NCI-H82 treated with DMSO at 0.1 percent for 48 hours (cell line): Measurements from ENCODE around the gene ZFP36L1.

ENCODE experiments used
- DNase-seq: peaks from one replicate; lab custom pipeline; 2025; ENCODE audit not compliant: unreplicated experiment; lab: John Stamatoyannopoulos, UW

The ZFP36L1 gene

DNA sequence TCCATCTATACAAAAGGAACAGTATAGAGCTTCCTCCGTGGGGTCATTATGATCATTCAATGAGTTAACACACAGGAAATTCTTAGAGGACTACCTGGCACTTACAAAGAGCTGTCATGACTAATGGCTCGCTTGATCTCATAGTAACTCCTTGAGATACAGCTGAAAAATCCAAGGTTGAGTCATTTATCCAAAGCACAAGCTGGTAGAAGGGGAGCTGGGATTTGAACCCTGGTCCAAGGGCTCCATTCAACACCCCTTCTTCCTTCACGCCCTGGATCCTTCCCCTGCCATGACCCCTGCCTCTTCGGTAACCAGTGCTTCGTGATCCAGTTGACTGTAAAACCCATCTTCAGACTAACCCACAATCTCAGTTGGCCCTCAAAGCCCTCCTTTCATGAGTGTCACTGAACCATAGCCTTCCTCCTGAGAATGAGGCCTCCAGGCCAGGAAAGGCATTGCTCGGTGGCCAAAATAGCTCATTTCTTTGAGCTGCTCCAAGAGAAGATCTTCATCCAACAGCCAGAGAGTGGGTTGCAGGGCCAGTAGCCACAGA lies 7.8 kb downstream of the ZFP36L1 start:
- no peak for DNase-seq

DNA sequence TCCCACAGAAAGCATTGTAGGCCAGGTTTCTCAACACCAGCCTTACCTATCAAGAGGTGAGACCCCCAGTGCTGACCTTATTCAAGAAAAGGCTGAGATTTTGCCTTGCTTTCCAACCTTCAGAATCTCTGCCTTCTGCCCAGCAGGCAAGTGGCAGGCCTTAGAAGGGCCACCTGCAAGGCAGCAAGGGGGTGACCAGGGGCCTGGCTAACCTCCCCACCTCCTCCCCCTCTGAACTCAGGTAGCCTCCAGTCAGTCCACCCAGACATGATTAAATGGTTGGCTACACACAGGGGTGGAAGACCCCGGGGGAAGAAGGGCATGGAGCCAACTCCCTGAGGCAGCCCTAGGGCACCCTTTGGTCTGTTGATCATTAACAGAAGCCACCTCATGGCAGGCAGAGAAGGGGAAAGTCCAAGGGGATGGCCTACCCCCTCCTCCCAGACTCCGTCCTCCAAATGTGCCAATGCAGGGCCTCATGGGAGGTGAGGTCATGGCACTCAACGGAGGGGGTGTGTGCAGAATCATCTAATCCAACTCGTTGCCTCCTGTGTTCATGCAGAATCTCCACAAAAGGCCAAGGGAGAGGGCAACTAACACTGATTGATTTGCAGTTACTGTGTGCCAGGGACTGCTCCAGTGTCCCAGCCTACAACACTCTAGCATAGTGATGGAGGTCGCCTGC lies 8.5 kb downstream of the ZFP36L1 start:
- no peak for DNase-seq

DNA sequence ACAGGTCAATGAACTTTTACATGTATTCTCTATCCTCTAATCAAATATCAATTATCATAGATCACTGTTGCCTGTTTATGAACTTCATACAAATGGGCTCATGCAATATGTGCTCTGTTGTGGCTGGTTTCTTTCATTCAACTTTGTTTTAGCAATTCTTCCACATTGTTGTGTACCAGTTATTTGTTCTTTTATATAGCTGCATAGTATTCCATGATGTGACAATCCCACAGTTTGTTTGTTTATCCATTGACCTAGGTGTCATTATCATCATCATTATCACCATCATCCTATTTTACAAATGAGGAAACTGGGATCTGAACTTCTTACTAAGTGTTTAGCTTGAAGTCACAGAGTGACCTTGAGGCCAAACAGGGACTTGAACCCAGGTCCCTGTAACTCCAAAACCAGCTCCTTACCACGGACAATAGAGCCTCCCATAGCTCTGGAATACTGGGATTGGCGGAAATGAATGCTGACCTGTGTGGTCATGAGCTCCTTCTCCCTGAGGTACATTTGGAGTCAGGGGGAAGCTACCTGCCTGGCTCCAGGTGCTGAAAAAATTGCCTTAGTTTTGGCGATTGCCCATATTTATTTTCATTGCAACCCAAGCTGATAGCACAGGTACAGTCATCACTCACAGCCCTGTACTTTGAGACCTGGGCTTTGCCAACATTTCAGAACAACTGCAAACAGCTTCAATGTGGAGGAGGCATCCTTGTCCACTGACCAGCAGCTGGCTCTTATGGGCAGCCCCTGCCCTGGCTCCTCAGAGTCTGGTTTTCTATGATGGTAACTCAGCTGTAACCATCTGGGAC lies 9.2 kb downstream of the ZFP36L1 start:
- no peak for DNase-seq

DNA sequence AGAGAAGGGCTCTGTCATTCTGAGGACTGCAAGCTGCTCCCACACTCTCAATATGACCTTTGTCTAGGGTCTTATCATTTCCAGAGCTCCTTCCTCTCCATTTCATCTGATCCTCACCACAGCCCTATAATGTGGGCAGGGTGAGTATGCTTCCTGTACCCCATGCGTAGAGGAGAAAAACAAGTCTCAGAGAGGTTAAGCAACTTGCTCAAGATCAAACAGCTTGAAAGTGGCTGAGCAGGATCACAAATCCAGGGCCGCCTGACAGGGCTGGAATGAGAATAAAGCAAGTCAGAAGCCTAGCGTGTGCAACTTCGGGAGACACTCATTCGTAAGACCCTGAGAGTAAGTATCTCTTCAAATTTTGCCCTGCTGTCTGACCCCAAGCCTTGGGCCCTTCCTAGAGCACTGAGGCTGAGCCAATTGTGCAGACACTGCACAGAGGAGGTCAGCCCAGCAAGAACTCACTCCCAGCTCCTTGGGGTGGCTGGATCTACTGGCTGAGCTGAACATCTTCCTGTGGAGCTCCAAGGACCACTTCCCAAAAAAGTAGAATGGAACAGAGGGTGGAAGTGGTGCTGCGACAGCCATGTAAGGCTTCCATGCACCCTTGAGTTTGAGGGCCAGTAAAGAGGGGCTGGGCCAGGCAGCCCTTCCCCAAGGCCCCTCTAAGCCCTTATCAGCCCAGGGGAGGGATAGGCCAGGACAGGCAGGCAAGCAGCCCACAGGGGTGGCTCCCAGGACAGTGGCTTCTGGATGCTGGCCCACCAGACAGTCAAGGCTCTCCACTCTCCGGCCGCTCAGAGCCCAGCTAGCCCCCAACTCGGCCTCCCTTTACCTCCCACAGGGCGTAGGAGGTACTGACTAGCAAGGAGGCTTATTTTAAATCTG lies 10.5 kb downstream of the ZFP36L1 start:
- DNase-seq: no peak

- DNase-seq: peak; percentile 74
These were observed 11.5 kb downstream of the ZFP36L1 start for GRCh38 chr14:68781161-68782021.

DNA sequence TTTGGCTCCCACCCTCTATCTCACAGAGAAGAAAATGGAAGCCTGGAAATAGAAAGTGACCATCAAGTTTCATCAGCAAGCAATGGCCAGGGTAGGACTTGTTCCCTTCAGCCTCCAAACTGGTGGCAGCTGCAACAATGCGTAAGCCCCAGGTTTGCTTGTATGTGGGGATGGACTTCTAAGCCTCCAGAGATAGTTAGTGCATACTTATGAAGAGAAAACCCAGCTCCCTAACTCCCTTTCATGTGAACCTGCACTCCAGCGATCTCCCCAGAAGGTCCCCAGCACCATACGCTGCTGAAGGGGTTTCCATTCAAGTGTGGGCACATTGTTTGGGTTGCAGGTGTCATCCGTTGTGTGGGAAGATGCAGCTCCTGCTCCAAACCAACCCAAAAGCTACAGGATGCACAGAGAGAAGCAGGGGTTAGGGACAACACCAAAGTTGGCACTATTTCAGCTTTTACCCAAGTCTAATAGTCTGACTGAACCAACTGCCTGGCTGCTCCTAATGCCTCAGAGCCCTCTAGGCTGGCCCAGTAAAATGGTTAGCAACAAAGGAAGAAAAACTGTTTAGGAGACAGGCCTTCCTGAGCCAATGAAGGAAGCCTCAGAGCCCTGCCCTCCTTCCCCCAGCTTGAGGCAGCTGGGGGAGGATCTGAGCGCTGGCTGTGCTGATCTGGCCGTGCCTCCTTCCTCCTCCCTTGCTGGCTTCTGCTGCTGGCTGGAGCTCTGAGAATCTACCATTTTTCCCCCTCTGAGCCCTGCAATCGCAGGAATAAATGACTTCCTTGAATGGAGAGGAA lies 12.3 kb downstream of the ZFP36L1 start:
- DNase-seq: peak; percentile 74

DNA sequence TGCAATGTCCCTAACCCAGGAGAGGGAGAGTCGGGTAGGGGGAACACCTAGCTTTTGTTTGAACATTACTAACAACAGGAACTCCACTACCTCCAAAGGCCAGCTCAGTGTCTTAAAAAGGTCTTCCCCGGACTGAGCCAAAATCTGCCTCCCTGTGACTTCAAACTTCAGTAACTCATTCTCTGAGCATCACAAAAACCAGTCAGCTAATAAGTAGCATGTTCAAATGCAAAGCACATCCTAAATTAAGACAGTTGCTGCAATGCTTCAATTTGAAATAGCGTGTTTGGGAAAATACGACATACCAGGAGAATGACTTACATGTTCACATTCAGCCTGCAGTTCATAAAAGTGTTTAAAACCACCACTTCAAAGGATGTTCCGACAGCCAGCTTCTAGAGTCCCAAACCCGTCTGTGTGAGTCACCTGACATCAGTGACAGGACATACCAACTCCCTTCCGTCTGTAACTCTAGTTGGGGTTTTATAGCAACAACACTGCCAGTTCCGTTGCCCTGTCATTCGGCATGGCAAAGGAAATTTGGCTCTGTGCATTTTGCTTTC lies 13.0 kb downstream of the ZFP36L1 start:
- DNase-seq: no peak

- no peak for DNase-seq
These were observed 15.2 kb downstream of the ZFP36L1 start for GRCh38 chr14:68777644-68778043.

DNA sequence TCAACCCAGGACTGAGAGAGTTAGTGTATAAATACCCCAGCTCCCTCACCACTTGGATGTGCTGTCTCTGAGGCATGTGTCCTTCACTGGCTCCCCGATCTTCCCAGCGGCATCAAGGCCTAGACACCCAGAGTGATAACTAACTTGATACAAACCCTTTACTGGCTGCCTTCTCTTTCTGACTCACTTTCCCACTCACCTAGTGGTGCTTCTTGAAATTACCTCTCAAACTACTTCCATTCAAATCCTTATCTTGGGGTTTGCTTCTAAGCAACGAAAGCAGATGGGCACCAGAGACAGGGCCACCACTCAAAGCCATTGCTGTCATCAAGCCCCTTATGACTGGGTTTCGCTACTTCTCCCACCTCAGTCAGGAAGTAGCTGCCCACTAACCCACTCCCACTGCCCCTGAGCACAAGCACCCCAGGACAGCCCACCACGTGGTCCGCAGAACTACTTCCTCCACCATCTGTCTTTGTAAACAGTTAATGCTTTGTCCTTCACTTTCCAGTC lies 17.2 kb downstream of the ZFP36L1 start:
- DNase-seq: no peak

DNA sequence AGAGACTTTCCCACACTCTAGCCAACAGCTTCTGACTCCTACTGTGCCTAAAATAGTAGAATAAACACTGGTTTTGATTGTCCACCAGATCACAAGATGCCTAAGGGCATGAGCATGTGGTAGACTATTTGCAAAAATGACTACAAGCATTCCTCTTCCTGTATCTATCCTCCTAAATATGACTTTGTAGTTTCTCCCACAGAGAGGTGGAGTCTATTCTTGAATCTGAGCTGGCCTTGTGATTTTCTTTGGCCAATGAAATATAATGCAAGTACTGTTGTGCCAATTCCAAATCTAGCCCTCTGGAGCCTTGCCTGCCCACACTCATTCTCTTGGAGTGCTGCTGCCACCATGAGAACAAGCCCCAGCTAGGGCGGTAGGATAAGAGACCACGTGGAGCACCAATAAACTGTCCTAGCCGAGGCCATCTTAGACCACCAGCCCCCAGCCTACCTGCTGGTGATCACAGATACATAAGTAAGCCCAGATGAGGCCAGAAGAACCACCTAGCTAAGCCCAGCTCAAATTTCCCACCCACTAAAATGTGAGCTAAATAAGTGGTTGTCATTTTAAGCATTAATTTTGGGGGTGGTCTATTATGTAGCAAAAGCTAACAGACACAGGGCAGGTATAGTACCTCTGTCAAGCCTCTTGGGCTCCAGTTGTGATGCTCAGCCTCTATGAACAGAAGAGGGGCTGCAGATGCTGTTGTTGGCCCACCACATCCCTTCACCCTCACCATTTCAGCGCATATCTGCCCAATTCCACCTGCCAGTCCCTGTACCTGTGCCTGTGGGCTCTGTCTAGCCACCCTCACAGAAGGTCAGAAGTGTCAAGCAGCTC lies 17.9 kb downstream of the ZFP36L1 start:
- DNase-seq: no peak

GRCh38 chr14:68772761-68773381 lies 20.0 kb downstream of the ZFP36L1 start:
- DNase-seq: no peak

DNA sequence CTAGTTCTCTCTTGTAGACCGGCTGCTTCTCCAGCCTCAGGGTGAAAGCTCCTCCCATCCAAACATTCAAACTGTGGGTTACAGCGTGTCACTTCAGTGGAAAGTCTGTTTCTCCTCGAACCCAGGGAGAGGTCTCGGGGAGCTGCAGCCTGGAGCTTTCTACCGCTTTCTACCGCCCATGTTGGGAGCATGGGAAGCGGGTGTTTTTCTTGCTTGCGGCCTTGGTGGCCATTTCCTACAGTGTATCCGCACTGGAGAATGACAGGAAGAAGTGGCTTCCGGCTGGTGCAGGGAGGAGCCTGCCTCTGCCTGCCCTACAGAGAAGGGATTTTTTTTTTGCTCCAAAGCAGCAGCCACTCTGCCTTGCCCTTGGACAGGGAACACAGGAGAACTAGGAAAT lies 21.2 kb downstream of the ZFP36L1 start:
- DNase-seq: no peak

- no peak for DNase-seq
These were observed 22.1 kb downstream of the ZFP36L1 start for GRCh38 chr14:68770553-68771286.

GRCh38 chr14:68770051-68770450 lies 22.8 kb downstream of the ZFP36L1 start:
- no peak for DNase-seq

DNA sequence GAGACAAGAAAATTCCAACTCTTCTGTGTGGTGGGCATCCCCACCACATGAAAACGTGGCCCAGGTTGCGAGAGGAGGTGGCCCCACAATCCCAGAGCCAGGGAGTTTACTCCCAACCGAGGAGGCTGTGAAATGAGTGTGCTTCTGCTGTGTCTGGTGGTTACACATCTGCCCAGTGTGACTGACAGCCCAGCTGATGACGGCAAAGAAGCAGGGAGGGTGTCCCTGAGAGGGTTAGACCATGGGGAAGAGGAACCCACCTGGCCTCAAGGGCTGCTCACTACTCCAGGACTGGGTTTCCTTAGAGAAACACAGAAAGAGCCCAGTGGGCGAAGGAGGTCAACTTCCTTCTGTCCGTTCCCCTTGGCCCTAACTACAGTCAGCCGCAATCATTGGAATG lies 24.6 kb downstream of the ZFP36L1 start:
- no peak for DNase-seq

DNA sequence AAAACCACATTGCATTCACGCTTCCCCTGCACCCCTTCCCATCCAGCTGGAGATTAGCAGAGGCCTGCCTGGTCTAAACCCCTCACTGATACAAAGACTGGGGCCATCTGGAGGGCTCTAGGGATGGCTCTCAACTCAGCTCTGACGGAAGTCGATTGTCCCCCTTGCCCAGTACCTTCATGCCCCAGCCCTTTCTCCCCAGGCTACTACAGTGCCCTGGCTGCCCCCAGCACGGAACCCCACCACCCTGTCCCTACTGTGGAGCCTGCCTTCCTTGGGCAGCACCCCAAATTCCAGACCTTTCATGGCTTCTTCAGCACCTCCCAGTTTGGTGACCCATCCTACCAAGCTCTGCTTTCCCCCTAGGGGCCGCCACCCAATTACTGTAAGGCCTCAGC lies 25.6 kb downstream of the ZFP36L1 start:
- DNase-seq: no peak
